GM21528 (cell line): ENCODE measurements around the gene TMEM239.
"Not testable (repeated sequence)": the region's sequence is repeated elsewhere in the genome, so short reads cannot be mapped to it uniquely, and the experiment has no call there.

Source experiments
- ATAC-seq: cut with Tn5 transposase; IDR thresholded peaks from one replicate; pipeline ENCODE4 v1.9.1; 2021; ENCODE audit warnings: mild to moderate bottlenecking, moderate library complexity; ENCODE audit not compliant: unreplicated experiment, low FRiP score

The TMEM239 gene

DNA sequence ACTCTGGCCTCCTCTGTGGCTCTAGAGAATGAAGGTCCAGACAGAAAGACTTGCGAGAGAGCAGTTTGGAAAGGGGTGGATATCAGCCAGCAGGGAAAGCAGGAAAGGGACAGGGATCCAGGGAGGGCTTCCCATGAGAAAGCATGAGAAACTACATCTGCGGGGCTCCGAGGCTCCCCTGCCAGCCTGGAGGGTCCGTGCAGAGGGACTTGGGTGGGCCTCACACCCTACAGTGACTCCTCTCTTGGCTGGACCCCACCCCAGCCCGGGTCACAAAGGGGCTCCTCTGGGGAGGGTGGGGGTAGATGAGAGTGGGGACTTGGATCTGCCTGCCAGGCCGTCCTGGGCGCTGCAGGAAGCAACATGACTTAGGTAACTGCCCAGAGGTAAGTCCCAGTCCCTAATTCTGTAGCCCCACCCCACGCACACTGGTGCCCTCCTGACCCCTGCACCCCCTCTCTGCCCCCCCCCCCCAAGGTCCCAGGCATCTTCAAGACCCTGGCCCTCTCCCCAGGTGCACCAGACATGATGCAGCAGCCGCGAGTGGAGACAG, at the start of gene TMEM239:
Gene TMEM239 (plus strand): TSS at position 335 of the 553 bp plus-strand sequence. CDS start 191 bp downstream, at position 526.
- no peak for ATAC-seq

DNA sequence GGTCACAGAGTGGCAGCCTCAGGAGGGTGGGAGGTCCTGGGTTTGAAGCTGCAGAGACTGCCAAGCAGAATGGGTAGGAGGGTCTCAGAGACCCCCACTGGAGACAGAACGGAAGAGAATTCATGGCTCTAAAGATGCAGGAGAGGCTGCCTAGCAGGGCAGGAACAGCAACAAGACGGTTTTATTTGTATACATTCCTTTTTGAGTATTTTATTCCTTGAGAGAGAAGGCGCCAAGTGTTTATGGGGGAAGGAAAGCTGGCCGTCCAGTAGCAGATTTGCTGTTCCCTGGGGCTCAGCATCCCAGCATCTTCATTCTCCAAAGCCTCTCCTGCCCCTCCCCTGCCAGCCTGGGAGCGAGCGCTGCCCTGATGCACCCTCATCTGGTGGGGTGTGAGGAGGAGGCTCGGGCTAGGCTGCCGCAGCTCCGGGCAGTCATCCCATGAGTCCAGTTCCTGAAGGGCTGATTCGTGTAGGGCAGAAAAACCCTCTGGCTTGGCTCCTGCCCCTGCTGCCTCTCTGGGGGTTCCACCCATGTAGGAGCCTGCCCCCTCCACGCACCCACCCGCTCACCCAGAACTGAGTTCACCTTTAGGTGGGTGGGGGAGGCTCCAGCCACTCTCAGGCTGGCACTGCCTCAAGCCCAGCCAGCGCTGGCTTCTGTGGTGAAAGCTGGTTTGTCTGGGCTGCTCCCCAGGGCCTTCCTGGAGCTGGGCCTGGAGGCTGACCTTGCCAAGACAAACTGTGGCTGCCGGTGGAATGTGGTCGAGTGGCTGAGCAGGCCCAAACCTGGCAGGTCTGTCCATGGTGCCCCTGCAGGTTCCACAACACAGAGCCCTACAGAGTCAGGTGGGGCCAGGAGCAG, 48.2 kb upstream of the TMEM239 start:
- no peak for ATAC-seq

DNA sequence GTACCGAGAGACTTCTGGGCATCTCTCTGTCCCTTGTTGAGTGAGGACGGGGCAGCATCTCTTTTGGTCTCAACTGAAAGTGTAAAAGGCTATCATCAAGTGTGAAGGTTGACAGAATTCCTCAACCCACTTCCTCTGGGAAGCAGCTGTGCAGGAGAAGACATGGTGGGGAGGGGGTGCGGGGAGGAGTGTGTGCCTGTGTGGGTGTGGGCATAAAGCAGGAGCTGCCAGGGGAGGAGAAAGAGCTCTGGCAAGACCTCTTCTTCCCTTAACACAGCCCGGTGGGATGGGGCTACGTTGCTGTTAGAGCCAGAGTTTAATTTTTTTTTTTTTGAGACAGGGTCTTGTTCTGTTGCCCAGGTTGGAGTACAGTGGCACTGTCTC, 47.5 kb upstream of the TMEM239 start:
- ATAC-seq = no peak

DNA sequence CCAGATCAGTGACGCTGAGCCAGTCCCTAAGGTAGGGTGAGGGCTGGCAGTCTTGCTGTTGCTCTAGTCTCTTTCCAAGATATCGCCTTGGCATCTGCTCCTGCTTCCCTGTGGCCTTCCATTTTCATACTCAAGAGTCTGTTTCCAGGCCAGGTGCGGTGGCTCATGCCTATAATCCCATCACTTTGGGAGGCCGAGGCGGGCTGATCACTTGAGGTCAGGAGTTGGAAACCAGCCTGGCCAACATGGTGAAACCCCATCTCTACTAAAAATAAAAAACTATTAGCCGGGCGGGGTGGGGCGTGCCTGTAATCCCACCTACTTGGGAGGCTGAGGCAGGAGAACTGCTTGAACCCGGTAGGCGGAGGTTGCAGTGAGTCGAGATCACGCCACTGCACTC, 46.1 kb upstream of the TMEM239 start:
- ATAC-seq = not testable (repeated sequence)

DNA sequence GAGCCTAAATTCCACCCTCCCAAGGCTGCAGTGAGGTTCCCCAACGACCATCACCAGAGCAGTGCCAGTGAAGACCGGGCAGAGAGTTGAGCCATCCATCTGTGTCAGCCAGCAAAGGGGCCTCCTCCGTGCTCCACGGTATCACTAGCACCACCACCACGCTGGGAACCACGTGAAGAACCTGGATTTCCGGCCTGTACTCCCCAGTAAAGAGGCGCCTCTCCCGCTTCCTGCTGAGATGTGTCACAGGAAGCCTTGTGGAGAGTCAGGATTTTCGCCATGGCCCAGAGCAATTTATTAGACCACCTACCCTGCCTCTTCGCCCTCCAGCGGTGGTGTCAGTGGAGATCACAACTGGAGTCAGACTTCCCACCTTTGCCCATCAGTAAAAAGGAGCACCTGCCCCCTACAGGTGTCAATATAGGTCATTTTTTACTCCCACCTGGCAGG, 44.5 kb upstream of the TMEM239 start:
- no peak for ATAC-seq

DNA sequence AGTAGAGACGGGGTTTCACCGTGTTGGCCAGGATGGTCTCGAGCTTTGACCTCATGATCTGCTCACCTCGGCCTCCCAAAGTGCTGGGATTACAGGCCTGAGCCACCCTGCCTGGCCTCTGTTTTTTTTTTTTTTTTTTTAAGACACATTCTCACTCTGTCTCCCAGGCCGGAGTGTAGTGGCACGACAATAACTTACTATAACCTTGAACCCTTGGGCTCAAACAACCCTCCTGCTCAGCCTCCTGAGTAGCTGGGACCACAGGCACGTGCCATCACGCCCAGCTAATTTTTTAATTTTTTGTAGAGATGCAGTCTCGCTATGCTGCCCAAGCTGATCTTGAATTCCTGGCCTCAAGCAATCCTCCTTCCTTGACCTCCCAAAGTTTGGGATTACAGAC, 42.4 kb upstream of the TMEM239 start:
- no peak for ATAC-seq

DNA sequence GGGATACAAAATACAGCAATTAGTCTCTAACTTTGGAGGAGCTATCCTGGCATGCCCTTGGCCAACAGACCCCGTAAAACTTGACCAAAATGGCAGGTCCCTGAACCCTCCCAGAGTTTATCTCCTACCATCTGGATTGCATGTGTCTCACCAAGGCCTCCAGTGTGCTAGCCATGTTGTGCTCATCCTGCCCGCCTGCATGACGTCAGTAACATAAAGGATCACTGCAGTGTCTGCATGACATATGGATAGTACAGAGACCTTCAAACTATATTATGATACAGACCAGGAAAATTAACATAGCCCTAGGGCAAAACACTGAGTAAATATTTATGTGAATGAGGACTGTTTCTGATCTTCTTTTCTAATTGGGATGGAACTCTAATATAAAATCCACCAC, 41.0 kb upstream of the TMEM239 start:
- no peak for ATAC-seq

DNA sequence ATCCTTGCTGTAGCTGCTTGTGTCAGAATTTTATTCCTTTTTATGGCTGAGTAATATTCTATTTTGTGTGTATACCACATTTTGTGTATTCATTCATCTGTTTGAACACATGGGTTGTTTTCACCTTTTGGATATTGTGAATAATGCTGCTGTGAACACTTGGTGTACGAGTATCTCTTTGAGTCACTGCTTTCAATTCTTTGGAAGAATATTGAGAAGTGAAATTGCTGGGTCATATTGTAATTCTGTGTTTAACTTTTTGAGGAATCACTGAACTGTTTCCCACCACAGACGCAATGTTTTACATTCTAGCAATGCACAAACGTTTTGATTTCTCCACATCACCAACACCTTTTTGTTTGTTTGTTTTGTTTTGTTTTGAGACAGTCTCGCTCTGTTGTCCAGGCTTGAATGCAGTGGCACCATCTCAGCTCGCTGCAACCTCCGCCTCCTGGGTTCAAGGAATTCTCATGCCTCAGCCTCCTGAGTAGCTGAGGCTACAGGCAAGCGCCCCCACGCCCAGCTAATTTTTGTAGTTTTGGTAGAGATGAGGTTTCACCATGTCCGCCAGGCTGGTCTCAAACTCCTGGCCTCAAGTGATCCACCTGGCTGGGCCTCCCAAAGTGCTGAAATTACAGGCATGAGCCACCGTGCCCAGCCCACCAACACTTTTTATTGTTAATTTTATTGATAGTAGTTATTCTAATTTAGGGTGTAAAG, 37.4 kb upstream of the TMEM239 start:
- ATAC-seq = no peak

DNA sequence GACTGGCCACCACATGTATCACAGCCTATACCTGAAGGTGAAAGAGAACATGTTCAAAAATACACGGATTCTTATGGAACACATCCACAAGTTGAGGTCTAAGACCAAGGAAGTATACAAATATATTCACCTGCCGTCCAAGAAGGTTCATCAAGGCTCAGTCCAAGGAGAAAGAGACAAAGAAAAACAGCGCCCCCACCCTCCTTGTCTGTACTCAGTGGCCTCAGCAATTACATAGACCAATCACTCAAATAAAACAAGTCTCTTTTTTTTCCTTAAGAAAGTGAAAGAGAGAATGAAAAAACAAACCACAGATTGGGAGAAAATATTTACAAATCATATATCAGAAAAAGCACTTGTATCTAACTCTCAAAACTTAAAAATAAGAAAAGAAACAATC, 35.2 kb upstream of the TMEM239 start:
- ATAC-seq = no peak

DNA sequence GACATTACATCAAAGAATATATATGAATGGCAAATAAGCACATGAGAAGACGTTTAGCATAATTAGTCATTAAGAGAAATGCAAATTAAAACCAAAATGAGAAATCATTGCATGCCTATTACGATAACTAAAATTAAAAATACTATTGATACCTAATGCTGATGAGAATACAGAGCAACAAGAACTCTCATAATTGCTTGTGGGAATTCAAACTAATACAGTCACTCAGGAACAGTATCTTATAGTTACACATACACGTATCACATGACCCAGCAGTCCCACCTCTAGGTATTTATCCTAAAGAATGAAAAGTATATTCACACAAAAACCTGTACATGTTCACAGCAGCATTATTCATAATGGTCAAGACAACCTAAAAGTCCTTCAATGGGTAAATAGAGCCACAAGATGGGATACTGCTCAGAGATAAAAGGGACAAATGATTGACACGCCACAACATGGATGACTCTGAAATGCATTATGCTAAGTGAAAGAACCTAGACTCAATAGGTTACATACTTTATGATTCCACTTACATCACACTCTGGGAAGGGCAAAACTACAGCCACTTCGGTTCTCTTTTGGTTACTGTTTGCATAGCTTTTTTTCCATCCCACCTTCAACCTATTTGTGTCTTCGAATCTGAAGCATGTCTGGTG, 32.1 kb upstream of the TMEM239 start:
- no peak for ATAC-seq

DNA sequence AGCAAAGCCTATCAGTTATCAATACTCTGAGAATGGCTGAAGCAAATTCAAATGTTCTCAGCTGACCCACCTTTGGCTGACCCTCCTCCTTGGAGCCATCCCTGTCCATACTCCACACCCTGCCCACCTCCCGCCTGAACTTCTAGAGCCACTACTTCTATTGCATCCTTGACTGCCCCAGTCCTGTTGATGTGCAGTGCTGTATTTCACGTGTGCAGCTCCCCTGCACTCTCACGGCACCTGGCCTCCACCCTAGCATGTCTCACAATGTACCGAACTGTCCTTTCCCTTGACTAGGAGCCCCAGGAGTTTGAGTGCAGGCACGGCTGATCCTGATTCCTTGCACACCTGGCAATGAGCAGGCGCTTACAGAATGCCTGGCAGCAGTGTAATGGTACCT, 22.7 kb upstream of the TMEM239 start:
- ATAC-seq = no peak

DNA sequence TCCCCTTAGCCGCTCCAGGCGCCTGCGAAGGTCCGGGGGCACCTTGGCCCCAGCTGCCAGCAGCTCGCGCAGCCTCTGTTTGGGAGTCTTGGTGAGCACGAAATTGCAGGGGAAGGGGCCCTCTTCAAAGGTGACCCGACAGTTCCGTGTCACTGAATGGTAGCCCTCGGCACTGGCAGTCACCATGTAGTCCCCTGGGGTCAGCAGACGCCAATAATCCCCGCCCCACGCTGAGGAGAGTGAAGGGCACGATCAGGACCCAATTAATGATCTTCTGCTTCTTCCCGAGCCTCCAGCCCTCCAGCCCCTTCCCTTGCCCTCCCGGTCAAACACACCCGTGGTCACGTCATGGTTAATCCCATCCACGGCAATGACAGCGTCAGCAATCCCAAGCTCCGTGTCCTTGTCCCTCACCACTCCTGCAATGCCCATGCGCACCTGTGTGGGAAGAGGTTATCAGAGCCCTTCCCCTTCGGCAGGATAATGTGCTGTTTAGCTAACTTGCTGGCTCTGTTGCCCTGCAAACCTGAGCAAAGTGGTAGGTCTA, 21.9 kb upstream of the TMEM239 start:
- no peak for ATAC-seq

DNA sequence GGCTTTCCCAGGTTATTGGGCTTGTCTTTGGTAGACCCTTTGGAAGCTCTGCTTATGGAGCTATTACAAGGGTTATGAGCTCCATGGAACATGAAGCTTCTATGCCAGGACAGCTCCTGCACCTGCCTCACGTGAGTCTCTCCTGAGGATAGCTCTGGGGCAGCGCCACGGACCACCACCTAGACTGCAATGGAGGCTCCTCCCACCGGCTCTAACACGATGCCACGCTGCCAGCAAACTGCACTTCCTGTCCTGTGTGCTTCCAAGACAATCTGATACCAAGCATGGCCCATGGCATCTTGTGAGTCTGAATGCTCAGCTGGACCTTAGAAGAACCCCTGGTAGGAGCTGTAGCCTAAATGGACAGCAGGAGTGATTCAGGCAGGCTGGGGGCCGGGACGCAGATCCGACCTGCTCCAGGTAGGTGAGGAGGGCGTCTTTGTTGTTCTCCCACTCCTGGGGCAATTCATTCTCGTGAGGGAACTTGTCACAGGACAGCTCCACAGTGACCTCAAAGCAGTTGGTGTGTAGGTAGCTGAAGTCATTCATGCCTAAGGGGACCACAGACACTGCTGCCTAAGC, 21.2 kb upstream of the TMEM239 start:
- ATAC-seq = no peak

DNA sequence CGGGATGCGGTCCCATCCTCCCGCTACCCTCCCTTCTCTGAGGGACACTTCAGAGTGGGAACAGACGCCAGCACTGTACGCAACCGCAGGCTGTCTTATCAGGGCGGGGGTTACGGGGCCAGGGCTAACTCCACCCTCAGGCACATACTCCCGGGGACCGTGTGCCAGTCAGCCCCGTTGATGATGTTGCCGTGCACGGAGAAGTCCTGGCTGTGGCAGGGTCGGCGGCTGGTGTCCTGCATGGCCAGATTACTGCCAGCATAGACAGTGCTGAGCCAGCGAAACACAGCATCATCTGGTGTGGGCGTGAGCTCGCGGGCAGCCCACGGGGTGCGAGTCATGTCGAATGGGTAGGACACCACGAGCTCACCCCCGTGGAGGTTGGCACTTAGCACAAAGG, 20.7 kb upstream of the TMEM239 start:
- ATAC-seq = no peak

DNA sequence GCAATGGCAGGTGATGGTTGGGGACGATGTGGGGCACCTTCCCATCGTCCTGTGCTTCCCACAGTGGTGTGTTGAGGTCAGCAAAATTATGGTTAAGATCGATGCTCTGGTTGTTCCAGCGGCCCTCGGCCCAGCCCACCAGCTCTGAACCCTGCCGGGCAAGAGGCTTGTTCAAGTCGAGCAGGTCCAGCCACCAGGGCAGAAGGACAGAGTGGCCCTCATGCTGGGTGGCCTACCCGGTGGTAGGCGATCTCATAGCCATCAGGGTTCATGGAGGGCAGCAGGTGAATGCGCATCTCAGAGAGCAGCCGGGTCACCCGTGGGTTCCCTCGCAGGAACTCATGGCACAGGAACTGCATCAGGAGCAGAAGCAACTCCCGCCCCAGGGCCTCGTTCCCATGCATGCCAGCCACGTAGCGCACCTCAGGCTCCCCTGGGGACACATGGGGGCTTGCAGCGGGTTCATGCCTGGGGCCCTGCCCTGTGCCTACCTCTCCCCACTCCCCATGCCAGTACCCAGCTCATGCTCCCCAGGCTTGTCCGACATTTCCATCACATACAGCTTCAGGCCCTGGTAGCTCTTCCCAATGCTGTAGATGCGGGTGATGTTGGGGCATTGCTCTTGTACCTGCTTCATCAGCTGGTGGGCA, 20.0 kb upstream of the TMEM239 start:
- ATAC-seq = no peak

DNA sequence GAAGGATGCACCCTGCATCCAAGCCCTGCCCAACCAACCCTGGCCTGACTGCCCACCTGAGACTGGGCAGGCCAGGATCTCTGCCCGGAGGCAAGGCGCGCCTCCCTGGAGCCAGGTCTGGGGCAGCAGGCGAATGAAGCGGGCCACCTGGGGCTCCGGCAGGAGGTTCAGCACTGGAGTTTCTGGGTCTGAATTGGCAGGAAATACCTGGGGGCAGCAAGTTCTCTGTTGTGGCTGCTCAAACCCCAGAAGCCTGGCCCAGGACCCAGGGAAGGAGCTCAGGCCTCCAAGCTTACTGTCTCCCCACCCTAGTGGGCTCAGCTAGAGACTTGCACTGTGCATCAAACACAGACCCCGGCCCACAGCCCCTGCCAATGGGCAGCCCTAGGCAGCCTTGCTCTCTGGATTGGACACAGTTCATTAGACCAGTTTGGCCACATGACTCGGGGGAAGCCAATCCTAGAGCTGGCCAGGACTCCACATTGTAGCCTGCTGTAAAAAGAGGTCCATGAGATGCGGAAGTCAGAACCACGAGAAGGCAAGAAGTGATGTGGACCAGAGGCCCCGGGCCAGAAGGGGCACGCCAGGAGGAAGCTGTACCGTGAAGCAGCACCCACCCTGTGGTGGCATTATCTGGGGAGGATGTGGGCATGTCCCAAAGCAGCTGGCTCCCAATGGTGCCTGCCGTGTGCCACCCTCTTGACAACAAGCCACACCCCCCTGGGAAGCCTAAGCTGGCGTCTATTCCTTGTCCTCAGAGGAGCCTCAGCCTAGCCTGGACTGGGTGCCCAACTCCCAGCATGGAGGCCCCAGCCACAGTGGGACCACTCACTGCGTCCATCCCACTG, 18.8 kb upstream of the TMEM239 start:
- ATAC-seq = no peak

DNA sequence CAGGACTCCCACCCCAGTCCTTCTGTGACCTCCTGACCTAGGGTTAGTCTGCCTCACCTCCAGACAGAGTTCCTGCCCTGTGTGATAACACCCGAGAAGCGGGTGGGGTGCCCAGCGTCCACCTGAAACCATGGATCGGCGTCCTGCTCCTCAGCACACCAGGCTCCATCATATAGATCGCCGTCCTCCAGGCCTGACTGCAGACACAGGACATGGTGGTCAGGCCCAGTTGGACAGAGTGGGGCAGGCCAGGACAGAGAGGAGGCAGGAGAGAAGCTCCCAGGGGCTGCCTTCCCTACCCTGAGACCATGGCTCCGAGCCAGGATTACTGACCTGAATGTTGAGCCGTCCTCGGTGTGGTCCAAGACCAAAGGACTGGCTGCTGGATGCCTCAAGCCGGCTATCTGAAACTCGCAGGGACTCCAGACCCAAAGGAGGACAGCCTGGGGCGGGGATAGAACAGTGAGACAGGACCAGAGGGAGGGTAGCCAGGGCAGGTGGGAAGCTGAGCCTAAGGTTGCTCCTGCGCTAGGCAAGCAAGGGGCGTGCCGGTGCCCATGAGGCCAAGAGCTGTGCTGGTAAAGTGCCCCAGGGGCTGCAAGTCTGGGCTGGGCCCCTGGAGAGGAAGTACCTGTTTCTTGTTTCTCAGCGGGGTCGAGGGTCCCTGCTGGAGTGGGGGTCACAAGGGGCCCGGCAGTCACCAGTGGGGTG, 17.9 kb upstream of the TMEM239 start:
- no peak for ATAC-seq

DNA sequence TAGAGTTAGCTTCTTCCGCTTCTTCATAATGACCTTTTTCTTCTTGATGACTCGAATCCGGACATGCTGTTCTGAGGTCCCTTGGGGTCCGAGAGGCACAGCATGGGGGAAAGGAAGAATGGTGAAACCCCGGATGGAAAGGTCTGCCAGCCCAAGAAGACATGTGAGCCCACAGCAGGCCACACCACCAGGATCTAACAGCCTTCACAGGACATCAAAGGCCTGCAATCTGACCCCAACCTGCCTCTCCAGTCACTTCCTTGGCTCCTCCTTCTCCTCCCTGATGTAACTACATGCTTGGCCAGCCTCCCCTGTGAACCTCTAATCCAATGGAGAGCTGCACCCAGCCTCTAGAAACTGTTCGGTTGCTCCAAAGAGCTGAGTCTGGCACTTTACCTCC, 17.4 kb upstream of the TMEM239 start:
- ATAC-seq = no peak
